ENCODE results near the gene PLPP4.

The PLPP4 gene

DNA sequence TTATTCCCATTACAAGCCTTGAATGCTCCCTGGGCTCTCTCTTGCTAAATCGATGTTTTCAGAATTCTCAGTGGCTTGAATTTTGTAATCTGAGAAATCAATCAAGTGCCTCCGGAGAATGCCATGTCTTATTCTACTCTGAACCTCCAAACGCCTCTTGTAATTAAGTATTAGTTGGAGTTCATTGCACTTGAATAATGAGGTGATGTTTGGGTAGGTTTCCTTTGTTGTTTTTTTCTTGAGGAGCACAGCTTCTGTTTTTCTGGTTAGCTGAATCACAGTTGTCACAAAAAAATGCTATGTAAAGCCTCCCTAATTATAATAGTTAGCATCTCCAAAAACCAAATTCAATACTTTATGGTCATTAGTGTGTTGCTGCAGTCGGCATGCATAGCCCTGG is 100.3 kb downstream of the PLPP4 start:
- no peaks in the 10 kb centered on the region for H3K4me1 ChIP-seq (ENCODE audit: low read depth, poor library complexity, severe bottlenecking)
- H3K79me2 ChIP-seq (ENCODE audit: insufficient read depth, low read depth): no peaks in the 10 kb centered on the region
- H3K9ac ChIP-seq: no peak overlapping the region
- H3K27ac ChIP-seq: no peak overlapping the region
- H3K4me2 ChIP-seq: no peak overlapping the region
- H3K4me3 ChIP-seq (IDR thresholded peaks at IDR 0.05; ENCODE audit: insufficient read depth, low read depth, low read length): no peak overlapping the region
- TF ChIP-seq, protein P1, sequence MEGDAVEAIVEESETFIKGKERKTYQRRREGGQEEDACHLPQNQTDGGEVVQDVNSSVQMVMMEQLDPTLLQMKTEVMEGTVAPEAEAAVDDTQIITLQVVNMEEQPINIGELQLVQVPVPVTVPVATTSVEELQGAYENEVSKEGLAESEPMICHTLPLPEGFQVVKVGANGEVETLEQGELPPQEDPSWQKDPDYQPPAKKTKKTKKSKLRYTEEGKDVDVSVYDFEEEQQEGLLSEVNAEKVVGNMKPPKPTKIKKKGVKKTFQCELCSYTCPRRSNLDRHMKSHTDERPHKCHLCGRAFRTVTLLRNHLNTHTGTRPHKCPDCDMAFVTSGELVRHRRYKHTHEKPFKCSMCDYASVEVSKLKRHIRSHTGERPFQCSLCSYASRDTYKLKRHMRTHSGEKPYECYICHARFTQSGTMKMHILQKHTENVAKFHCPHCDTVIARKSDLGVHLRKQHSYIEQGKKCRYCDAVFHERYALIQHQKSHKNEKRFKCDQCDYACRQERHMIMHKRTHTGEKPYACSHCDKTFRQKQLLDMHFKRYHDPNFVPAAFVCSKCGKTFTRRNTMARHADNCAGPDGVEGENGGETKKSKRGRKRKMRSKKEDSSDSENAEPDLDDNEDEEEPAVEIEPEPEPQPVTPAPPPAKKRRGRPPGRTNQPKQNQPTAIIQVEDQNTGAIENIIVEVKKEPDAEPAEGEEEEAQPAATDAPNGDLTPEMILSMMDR (conservative IDR thresholded peaks at IDR 0.05; ENCODE audit: low read depth, low read length): no peak
- H3K27me3 ChIP-seq (ENCODE audit: insufficient read depth, low read depth): no peaks in the 10 kb centered on the region
- no peaks in the 10 kb centered on the region for H4K20me1 ChIP-seq (ENCODE audit: insufficient read depth)
- no peaks in the 10 kb centered on the region for H3K36me3 ChIP-seq (ENCODE audit: insufficient read depth)
- H2AFZ ChIP-seq (ENCODE audit: low read depth): no peak overlapping the region

DNA sequence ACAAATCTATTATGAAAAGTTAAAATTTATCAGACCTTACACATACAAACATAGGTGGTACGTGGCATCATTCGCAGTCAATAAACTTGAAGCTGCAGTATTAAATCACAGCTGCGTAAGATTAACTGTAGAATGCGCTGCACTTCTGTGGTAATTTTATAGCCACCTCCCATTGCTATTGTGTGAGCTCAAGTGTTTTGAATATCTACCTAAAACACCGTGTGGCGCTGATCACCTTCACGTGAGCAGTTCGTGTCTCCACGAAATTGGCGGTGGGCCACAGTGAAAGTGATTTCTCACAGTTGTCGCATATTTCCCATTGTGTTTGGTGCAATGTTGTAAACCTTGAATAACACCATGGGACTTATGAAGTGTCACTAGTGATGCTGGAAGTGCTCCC is 102.8 kb downstream of the PLPP4 start:
- H2AFZ ChIP-seq (ENCODE audit: low read depth): no peak overlapping the region
- H3K4me3 ChIP-seq (IDR thresholded peaks at IDR 0.05; ENCODE audit: insufficient read depth, low read depth, low read length): no peak overlapping the region
- H3K36me3 ChIP-seq (ENCODE audit: insufficient read depth): no peaks in the 10 kb centered on the region
- no peak overlapping the region for H3K4me2 ChIP-seq
- no peaks in the 10 kb centered on the region for H4K20me1 ChIP-seq (ENCODE audit: insufficient read depth)
- no peaks in the 10 kb centered on the region for H3K79me2 ChIP-seq (ENCODE audit: insufficient read depth, low read depth)
- no peak overlapping the region for H3K27ac ChIP-seq
- TF ChIP-seq, protein P1 (conservative IDR thresholded peaks at IDR 0.05; ENCODE audit: low read depth, low read length): no peak
- no peaks in the 10 kb centered on the region for H3K27me3 ChIP-seq (ENCODE audit: insufficient read depth, low read depth)
- no peak overlapping the region for H3K9ac ChIP-seq
- no peaks in the 10 kb centered on the region for H3K4me1 ChIP-seq (ENCODE audit: low read depth, poor library complexity, severe bottlenecking)

DNA sequence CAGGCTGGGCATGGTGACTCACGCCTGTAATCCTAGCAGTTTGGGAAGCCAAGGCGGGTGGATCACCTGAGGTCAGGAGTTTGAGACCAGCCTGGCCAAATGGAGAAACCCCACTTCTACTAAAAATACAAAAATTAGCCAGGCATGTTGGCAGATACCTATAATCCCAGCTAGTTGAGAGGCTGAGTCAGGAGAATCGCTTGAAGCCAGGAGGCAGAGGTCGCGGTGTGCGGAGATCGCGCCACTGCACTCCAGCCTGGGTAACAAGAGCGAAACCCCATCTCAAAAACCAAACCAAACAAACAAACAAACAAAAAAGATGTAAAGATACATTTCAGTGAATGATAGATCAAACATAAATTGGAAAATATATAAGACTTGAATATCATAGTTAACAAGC is 105.9 kb downstream of the PLPP4 start:
- no peak overlapping the region for H3K27ac ChIP-seq
- no peak overlapping the region for H3K9ac ChIP-seq
- no peak overlapping the region for H3K4me2 ChIP-seq
- H3K27me3 ChIP-seq (ENCODE audit: insufficient read depth, low read depth): no peaks in the 10 kb centered on the region
- H3K79me2 ChIP-seq (ENCODE audit: insufficient read depth, low read depth): no peaks in the 10 kb centered on the region
- H2AFZ ChIP-seq (ENCODE audit: low read depth): no peak overlapping the region
- TF ChIP-seq, protein P1 (conservative IDR thresholded peaks at IDR 0.05; ENCODE audit: low read depth, low read length): no peak
- no peak overlapping the region for H3K4me3 ChIP-seq (IDR thresholded peaks at IDR 0.05; ENCODE audit: insufficient read depth, low read depth, low read length)
- no peaks in the 10 kb centered on the region for H3K4me1 ChIP-seq (ENCODE audit: low read depth, poor library complexity, severe bottlenecking)
- H3K36me3 ChIP-seq (ENCODE audit: insufficient read depth): no peaks in the 10 kb centered on the region
- H4K20me1 ChIP-seq (ENCODE audit: insufficient read depth): no peaks in the 10 kb centered on the region

DNA sequence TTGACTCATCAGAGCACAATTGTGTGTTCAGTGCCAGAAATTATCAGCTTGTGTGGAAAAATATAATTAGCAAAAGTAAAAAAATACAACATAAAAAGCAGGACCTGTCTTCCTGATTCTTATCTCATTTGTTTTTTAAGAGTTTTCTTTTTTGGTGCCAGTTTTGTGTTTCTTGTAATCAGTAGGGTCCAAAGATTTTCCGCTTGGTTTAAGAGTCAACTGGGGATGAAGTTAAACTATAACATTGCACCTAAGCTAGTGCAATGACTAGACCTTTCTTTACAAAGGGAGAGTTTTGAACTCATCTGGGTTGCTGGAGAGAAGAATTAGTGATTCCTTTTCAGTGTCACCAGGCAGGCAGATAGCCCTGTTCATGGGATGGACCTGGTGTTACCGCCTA is 113.4 kb downstream of the PLPP4 start:
- no peak overlapping the region for H3K4me2 ChIP-seq
- no peaks in the 10 kb centered on the region for H4K20me1 ChIP-seq (ENCODE audit: insufficient read depth)
- H3K27me3 ChIP-seq (ENCODE audit: insufficient read depth, low read depth): no peaks in the 10 kb centered on the region
- no peak overlapping the region for H3K9ac ChIP-seq
- H3K79me2 ChIP-seq (ENCODE audit: insufficient read depth, low read depth): no peaks in the 10 kb centered on the region
- no peaks in the 10 kb centered on the region for H3K36me3 ChIP-seq (ENCODE audit: insufficient read depth)
- no peak overlapping the region for H3K27ac ChIP-seq
- H3K4me3 ChIP-seq (IDR thresholded peaks at IDR 0.05; ENCODE audit: insufficient read depth, low read depth, low read length): no peak overlapping the region
- TF ChIP-seq, protein P1 (conservative IDR thresholded peaks at IDR 0.05; ENCODE audit: low read depth, low read length): no peak
- no peaks in the 10 kb centered on the region for H3K4me1 ChIP-seq (ENCODE audit: low read depth, poor library complexity, severe bottlenecking)
- no peak overlapping the region for H2AFZ ChIP-seq (ENCODE audit: low read depth)

DNA sequence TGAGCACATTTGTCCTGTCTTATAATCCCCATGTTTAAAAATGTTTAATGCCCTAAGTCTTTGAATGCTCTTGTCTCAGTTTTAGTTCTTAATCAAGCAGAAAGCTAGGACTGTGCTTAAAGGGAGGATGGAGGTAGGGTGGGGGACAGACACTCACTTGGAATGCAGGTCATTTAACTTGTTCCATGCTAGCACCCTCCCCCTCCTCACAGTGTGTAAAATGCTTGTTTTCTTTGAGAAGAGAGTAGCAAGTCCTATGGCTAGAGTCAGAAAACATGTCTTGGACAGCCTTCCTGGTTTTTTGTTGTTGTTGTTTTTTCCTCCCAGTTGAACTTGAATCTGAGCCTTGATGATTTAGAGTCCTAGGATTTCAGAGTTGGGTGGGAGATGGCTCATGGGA is 114.2 kb downstream of the PLPP4 start:
- Histone ChIP-seq H3K36me3 (ENCODE audit: insufficient read depth) (no peaks in the 10 kb centered on the region), H3K4me2 (no peak overlapping the region), H3K79me2 (ENCODE audit: insufficient read depth, low read depth) (no peaks in the 10 kb centered on the region), H3K27me3 (ENCODE audit: insufficient read depth, low read depth) (no peaks in the 10 kb centered on the region), H3K9ac (no peak overlapping the region), H3K27ac (no peak overlapping the region), H3K4me3 (IDR thresholded peaks at IDR 0.05; ENCODE audit: insufficient read depth, low read depth, low read length) (no peak overlapping the region), H2AFZ (ENCODE audit: low read depth) (no peak overlapping the region), H4K20me1 (ENCODE audit: insufficient read depth) (no peaks in the 10 kb centered on the region), H3K4me1 (ENCODE audit: low read depth, poor library complexity, severe bottlenecking) (no peaks in the 10 kb centered on the region)
- TF ChIP-seq, protein P1 (conservative IDR thresholded peaks at IDR 0.05; ENCODE audit: low read depth, low read length): no peak
